ENCODE results near the gene PEX11G. TPM values are rescaled to one million over a fixed set of nuclear protein-coding genes. Genes with fewer than 3 reads are reported as not detected.
A peak's percentile ranks its signal among the peaks of the same experiment; 100 is the strongest.

The PEX11G gene
- 0.92 and 0.94 TPM in 2 replicates for polyA plus RNA-seq (2013)

DNA sequence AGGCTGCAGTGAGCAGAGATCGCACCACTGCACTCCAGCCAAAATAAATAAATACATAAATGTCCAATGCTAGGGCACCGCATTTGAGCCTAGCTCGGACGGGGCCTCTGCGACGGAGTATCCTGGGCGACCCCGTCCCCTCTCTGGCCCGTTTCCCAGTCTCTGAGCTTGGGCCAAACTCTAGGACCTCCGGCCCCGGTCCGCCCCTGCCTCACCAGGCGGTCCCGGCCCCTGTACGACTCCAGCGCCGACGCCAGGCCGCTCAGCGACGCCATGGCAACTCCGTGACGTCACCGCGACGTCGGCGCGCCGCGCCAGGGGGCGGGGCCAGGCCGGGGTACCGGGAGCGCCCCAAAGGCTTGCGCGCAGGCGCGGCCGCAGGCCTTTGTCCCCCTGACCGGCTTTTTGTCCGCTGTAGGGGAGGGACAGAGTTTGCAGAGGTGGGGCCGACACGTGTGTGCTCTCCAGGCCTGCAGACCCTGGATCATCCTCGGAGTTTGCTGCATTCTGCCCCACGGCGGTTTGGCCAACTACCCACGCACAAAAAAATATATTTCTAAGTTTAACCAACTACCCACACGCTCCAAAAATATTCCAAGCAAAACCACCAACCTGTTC lies at the start of gene PEX11G:
Gene PEX11G (minus strand): TSS at position 300 of the 618 bp plus-strand sequence. CDS start 25 bp downstream, at position 275.
- Histone ChIP-seq H3K4me2 (ENCODE audit: low read length) (peak within 1 kb of the TSS; percentile 75), H3K79me1 (ENCODE audit: low read length) (peaks cover 11% of the 10 kb centered on the region), H3K4me1 (ENCODE audit: control insufficient read depth in 1 of 2, insufficient read depth in 2 of 2, low read length in 2 of 2) (peaks cover 6 to 10% of the 10 kb centered on the region in 2 experiments), H3K27me3 (ENCODE audit: insufficient read depth, low read length) (no peaks in the 10 kb centered on the region), H3K36me3 (ENCODE audit: control insufficient read depth in 1 of 2, insufficient read depth in 2 of 2, low read length in 2 of 2) (no peaks in the 10 kb centered on the region), H4K12ac (ENCODE audit: low read depth, low read length) (peak within 1 kb of the TSS; percentile 94), H2BK12ac (ENCODE audit: low read length) (peak within 1 kb of the TSS; percentile 66), H3K9me3 (ENCODE audit: insufficient read depth, low read depth, low read length) (no peaks in the 10 kb centered on the region), H3K79me2 (ENCODE audit: control insufficient read depth, insufficient read depth, low read length, poor library complexity) (peaks cover 2% of the 10 kb centered on the region), H3K23ac (ENCODE audit: low read length) (no peak within 1 kb of the TSS), H2AK5ac (ENCODE audit: low read length) (peak within 1 kb of the TSS; percentile 9), H2BK120ac (ENCODE audit: insufficient read depth, low read length, poor library complexity) (peak within 1 kb of the TSS; percentile 61), H4K91ac (ENCODE audit: low read depth, low read length) (peak within 1 kb of the TSS; percentile 97), H4K8ac (ENCODE audit: low read depth, low read length) (peak within 1 kb of the TSS; percentile 96), H2BK5ac (ENCODE audit: low read depth, low read length, poor library complexity) (peak within 1 kb of the TSS; percentile 64), H3K18ac (ENCODE audit: low read length) (peak within 1 kb of the TSS; percentile 95), H3K27ac (ENCODE audit: low read depth, low read length) (peak within 1 kb of the TSS; percentile 54), H3K4me3 (ENCODE audit: low read depth, low read length) (peak within 1 kb of the TSS; percentile 66), H3K14ac (ENCODE audit: low read length) (peak within 1 kb of the TSS; percentile 94), H2AFZ (ENCODE audit: insufficient read depth, low read length, poor library complexity) (peak within 1 kb of the TSS; percentile 94), H3K4ac (ENCODE audit: low read depth, low read length) (peak within 1 kb of the TSS; percentile 84), H3K9ac (ENCODE audit: low read length) (no peak within 1 kb of the TSS)
- peak; percentile 63 to 77 for DNase-seq
- WGBS (ENCODE audit: extremely low coverage, insufficient coverage, insufficient read length), result no CpG with 5 or more reads among the region's 49 CpGs

DNA sequence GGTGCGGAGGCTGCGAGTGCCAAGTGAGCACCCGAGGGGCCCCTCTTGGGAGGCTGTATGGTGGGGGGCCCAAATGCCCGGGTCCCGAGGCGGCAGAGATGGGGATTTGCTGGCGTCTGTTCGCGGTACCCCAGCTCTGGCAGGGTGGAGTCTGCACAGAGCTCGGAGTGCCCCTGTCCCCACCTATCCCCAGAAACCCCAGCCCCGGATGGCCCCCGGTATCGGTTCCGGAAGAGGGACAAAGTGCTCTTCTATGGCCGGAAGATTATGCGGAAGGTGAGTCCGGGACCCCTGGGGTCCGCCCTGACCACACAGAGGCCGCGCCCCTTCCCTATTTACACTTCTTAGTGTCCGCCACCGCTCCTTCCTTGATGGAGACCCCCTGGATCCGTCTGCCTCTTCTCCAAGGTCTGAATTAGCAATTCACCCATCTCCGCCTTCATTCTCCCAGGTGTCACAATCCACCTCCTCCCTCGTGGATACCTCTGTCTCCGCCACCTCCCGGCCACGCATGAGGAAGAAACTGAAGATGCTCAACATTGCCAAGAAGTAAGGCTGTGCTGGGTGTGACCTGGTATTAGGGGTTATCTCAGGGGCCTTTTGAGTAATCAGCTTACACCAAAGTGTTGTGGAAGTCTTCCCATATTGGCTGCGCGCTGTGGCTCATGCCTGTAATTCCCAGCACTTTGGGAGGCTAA lies 47.3 kb upstream of the PEX11G start:
- Histone ChIP-seq H2BK5ac (ENCODE audit: low read depth, low read length, poor library complexity) (peak overlapping the region; percentile 5), H3K4me1 (ENCODE audit: control insufficient read depth in 1 of 2, insufficient read depth in 2 of 2, low read length in 2 of 2) (peaks cover 14 to 16% of the 10 kb centered on the region in 2 experiments), H2BK12ac (ENCODE audit: low read length) (peak overlapping the region; percentile 27), H4K12ac (ENCODE audit: low read depth, low read length) (peak overlapping the region; percentile 55), H4K8ac (ENCODE audit: low read depth, low read length) (peak overlapping the region; percentile 83), H2BK120ac (ENCODE audit: insufficient read depth, low read length, poor library complexity) (peak overlapping the region; percentile 5), H3K36me3 (ENCODE audit: control insufficient read depth in 1 of 2, insufficient read depth in 2 of 2, low read length in 2 of 2) (peaks cover 26 to 34% of the 10 kb centered on the region in 2 experiments), H2AFZ (ENCODE audit: insufficient read depth, low read length, poor library complexity) (peak overlapping the region; percentile 68), H3K23ac (ENCODE audit: low read length) (no peak overlapping the region), H3K4me2 (ENCODE audit: low read length) (peak overlapping the region; percentile 73), H3K4me3 (ENCODE audit: low read depth, low read length) (peak overlapping the region; percentile 78), H3K27ac (ENCODE audit: low read depth, low read length) (no peak overlapping the region), H3K14ac (ENCODE audit: low read length) (peak overlapping the region; percentile 28), H3K18ac (ENCODE audit: low read length) (peak overlapping the region; percentile 42), H3K4ac (ENCODE audit: low read depth, low read length) (peak overlapping the region; percentile 14), H2AK5ac (ENCODE audit: low read length) (peak overlapping the region; percentile 56), H4K91ac (ENCODE audit: low read depth, low read length) (peak overlapping the region; percentile 75), H3K79me1 (ENCODE audit: low read length) (peaks cover 25% of the 10 kb centered on the region), H3K27me3 (ENCODE audit: insufficient read depth, low read length) (no peaks in the 10 kb centered on the region), H3K79me2 (ENCODE audit: control insufficient read depth, insufficient read depth, low read length, poor library complexity) (peaks cover 10% of the 10 kb centered on the region), H3K9me3 (ENCODE audit: insufficient read depth, low read depth, low read length) (no peaks in the 10 kb centered on the region), H3K9ac (ENCODE audit: low read length) (no peak overlapping the region)
- no CpG with 5 or more reads among the region's 30 CpGs for WGBS (ENCODE audit: extremely low coverage, insufficient coverage, insufficient read length)
- peak in 1 of 2 donors; percentile 8 for DNase-seq

DNA sequence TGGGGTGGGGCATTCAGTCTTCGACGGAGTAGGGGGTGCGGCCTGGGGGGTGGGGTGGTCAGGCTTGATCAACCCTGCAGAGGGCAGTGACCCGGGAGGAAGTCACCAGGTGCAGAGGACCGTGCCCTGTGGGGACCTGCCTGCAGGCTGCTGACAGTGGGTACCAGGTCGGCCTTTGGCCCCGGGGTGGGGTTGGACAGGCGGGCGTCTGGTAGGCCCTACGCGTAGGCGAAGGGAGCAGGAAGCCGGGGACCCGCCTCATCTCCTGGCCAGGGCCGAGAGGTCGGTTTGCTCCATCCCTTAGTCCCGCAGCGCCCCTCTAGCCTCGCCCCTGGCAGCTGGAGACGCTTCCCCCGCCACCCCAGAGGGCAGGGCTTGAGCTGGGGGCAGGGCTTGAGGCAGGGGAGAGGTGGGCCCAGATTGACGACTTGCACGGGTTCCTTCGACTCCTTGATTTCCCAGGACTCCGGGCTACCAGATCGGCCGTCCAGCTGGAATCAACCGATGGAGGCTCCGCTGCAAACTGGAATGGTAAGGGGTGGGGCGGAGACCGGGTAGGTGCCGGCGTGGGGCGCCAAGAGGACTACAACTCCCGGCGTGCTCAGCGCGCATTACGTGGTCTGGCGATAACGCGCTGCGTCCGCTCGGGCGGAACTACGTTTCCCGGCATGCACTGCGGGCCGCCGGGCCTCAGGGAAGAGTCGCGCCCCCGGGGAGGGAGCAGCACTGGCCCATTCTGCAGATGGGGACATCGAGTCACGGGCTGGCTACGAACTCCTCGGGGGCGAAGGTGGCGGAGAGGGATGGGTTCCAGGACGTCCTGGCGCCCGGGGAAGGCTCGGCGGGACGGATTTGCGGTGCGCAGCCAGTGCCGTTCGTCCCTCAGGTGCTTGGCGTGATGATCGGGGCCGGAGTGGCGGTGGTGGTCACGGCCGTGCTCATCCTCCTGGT lies 46.5 kb upstream of the PEX11G start, which contains the start of gene PNPLA6:
Gene PNPLA6 (plus strand): TSS at position 671 of the 951 bp plus-strand sequence. CDS start 72 bp downstream, at position 743.
- H3K9me3 ChIP-seq (ENCODE audit: insufficient read depth, low read depth, low read length), result no peaks in the 10 kb centered on the region
- H4K12ac ChIP-seq (ENCODE audit: low read depth, low read length), result peak within 1 kb of the TSS; percentile 83
- H2BK5ac ChIP-seq (ENCODE audit: low read depth, low read length, poor library complexity), result peak within 1 kb of the TSS; percentile 81
- H3K18ac ChIP-seq (ENCODE audit: low read length), result peak within 1 kb of the TSS; percentile 97
- peaks cover 10% of the 10 kb centered on the region for H3K79me2 ChIP-seq (ENCODE audit: control insufficient read depth, insufficient read depth, low read length, poor library complexity)
- H3K14ac ChIP-seq (ENCODE audit: low read length), result peak within 1 kb of the TSS; percentile 93
- no CpG with 5 or more reads among the region's 76 CpGs for WGBS (ENCODE audit: extremely low coverage, insufficient coverage, insufficient read length)
- H3K4me3 ChIP-seq (ENCODE audit: low read depth, low read length), result peak within 1 kb of the TSS; percentile 78
- no peaks in the 10 kb centered on the region for H3K27me3 ChIP-seq (ENCODE audit: insufficient read depth, low read length)
- H3K36me3 ChIP-seq (ENCODE audit: control insufficient read depth in 1 of 2, insufficient read depth in 2 of 2, low read length in 2 of 2), result peaks cover 21 to 29% of the 10 kb centered on the region in 2 experiments
- H4K91ac ChIP-seq (ENCODE audit: low read depth, low read length), result peak within 1 kb of the TSS; percentile 87
- peak within 1 kb of the TSS; percentile 73 for H2BK12ac ChIP-seq (ENCODE audit: low read length)
- H3K23ac ChIP-seq (ENCODE audit: low read length), result no peak within 1 kb of the TSS
- H3K27ac ChIP-seq (ENCODE audit: low read depth, low read length), result peak within 1 kb of the TSS; percentile 85
- DNase-seq, result peak; percentile 94 to 98
- peak within 1 kb of the TSS; percentile 95 for H2AK5ac ChIP-seq (ENCODE audit: low read length)
- peak within 1 kb of the TSS; percentile 68 for H2AFZ ChIP-seq (ENCODE audit: insufficient read depth, low read length, poor library complexity)
- H2BK120ac ChIP-seq (ENCODE audit: insufficient read depth, low read length, poor library complexity), result peak within 1 kb of the TSS; percentile 91
- peaks cover 14 to 16% of the 10 kb centered on the region in 2 experiments for H3K4me1 ChIP-seq (ENCODE audit: control insufficient read depth in 1 of 2, insufficient read depth in 2 of 2, low read length in 2 of 2)
- peak within 1 kb of the TSS; percentile 83 for H4K8ac ChIP-seq (ENCODE audit: low read depth, low read length)
- H3K4ac ChIP-seq (ENCODE audit: low read depth, low read length), result peak within 1 kb of the TSS; percentile 96
- peak within 1 kb of the TSS; percentile 73 for H3K4me2 ChIP-seq (ENCODE audit: low read length)
- H3K9ac ChIP-seq (ENCODE audit: low read length), result peak within 1 kb of the TSS; percentile 73
- peaks cover 25% of the 10 kb centered on the region for H3K79me1 ChIP-seq (ENCODE audit: low read length)
